Stimulated activated CD8-positive, alpha-beta memory T cell treated with anti-CD3 and anti-CD28 coated beads, Interleukin-7, amount 100 ng/mL, for 1 hour (primary cell): ENCODE results near the gene MPP1.
A peak's percentile ranks its signal among the peaks of the same experiment; 100 is the strongest.
"Not testable (repeated sequence)": the region's sequence is repeated elsewhere in the genome, so short reads cannot be mapped to it uniquely, and the experiment has no call there.

Experiments
- DNase-seq, 2 donors: peaks; one replicate each; pipeline ENCODE4 v3.0.0-alpha.2; 2020; ENCODE audit warnings: low read depth in 2 of 2

MPP1 gene

DNA sequence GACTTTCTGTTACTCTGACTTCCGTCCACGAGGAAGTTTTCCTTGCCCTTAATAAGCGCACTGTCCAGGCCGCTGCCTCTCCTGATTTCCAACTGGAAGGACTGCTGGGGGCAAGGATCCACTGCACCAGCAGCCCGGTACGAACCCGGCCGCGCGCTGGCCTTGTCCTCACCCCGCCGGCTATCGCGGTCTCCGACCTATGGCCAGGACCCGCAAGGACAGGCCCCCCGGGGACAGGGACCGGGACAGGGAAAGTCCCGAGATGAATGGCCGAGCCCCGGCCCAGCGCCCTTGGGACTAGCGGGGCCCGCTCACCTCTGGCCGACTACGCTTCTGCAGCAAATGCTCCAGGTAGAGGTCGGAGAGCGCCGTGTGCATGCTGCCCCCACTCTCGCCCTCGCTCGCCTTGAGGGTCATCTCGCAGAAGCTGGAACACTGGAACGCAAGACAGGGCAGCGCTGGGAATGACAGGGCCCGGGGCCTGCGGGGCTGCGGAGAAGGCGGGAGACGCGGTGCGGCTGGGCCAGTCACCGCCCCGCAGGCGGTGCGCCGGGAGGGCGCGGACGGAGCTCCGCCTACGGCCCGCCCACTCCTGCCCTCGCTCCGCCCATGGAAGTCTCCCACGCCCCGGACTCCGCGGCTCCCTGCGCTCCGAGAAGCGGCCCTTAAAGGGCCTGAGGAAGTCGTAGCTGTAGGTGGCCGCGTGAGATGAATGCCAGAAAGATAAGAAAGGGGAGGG lies at the start of gene MPP1:
TSS of gene MPP1 (minus strand) at position 529 of the 739 bp plus-strand sequence. CDS start at position 417, 112 bp downstream.
- DNase-seq, result peak; percentile 48 to 50

DNA sequence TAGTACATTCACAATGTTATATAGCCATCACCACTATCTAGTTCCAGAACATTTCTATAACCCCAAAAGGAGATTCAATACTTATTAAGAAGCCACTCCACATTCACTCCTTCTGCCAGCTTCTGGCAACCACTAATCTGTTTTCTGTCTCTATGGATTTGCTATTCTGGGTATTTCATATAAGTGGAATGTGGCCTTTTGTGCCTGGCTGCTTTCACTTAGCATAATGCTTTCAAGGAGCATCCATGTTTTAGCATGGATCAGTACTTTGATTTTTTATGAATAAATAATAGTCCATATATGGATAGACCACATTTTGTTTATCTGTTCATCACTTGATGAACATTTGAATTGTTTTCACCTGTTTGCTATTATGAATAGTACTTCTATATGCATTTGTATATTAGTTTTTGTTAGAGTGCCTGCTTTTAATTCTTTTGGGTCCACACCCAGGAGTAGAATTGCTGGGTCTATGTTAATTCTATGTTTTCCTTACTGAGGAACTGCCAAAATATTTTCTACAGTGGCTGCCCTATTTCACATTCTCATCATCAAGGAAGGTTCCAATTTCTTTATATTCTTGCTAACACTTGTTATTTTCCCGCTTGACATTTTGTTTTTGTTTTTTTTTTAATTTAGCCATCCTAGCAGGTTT lies 45.8 kb upstream of the MPP1 start:
- no peak for DNase-seq

DNA sequence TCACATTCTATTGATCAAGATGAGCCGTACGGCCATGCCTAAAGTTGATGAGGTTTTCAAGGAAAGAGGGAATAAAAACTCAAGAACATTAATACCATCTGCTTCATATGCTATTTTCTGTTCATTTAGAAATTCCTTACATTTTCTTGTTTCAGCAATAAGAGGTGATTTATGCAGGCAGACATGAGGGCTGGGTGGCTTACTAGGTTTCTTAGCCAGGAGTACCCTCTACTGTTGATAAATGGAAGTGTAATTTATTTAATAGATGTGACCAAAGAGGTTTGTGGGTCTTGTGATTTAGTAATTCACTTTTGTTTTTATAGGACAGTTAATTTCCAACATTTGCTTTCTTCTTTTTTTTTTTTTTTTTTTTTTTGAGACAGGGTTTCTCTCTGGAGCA lies 35.6 kb upstream of the MPP1 start:
- DNase-seq, result no peak

DNA sequence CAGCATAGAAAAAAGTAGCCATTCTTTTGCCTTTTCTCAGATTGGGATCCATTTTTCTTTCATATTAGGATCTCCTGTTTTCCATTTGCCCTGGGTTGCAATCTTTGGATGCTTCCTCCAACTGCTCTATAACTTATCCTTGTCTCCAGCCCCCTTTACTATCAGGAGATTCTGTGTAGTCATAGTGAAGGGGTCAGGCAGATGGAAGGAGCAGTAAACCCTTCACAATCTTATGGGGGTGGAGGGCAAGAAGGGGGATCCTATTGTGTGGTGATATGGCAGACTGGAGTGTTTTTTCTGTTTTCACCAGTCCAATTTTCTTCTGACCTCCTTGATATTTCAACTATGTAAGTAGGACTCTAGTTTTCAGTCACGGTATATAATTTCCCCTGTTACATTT lies 30.9 kb upstream of the MPP1 start:
- no peak for DNase-seq

DNA sequence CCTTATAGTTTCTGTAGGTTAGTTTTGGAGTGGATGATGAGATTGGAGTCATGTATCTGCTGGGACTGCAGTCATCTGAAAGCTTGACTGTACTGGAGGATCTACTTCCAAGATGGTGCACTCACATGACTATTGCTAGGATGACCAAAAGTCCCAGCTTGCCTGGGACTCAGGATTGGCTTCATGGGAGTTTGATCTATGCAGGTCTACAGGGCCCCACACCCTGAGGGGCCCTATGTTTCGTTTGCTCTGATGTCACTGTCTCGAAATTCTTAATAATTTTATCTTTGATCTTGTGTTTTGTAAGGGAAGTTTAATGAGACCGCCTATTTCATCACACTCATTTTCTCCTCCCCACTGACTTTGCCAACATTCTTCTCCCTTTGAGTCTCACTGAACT lies 29.3 kb upstream of the MPP1 start, which contains the start of gene SMIM9:
TSS of gene SMIM9 (minus strand) at position 101 of the 400 bp plus-strand sequence. CDS start 3,806 bp downstream, outside the sequence.
- DNase-seq, result no peak

DNA sequence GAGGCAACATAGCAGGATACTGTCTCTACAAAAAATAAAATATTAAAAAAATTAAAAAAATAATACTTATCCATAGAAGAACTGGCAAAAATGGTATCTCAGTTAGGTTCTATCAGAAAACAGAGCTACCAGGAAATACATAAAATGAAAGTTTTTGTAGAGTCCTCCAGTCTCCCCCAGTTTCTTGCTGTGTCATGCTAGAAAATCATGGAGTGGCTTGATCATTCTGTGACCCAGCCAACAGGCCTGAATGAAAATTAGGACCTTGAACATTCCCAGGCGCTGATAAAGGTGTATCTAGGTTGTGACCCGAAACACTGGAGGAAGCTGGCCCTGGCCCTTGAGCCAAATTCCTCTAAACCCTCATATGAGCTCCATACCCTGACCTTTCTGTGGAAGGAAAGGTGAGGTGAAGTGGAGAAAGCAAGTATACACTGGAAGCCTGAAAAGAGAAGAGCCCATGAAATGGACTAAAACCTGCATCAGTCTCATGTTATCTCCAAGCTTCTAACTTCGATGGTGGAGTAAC lies 28.5 kb upstream of the MPP1 start:
- DNase-seq, result no peak

DNA sequence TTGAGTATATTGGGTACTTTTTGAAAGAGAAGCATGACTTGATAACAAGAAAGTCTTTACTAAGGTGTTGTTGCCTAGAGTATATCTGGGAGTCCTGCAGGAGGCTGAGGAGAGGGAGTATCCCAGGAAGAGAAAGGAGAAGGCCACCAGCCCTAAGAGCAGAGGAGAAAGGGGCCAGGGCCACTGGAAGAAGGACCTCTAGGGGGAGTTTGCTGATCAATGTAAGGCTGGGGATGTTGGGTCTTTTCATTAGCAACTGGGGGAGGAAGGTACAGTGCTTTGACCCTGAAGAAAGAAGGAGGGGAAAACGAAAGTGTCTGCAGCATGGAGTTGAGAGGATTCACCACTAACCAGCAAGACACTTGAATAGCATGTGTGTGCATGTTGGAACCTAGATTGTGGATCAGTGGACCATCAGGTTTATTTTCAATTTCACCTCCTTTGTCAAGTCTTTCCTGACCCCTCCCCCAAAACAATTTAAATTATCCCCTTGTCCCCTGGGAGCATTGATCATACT lies 24.7 kb upstream of the MPP1 start:
- no peak for DNase-seq

DNA sequence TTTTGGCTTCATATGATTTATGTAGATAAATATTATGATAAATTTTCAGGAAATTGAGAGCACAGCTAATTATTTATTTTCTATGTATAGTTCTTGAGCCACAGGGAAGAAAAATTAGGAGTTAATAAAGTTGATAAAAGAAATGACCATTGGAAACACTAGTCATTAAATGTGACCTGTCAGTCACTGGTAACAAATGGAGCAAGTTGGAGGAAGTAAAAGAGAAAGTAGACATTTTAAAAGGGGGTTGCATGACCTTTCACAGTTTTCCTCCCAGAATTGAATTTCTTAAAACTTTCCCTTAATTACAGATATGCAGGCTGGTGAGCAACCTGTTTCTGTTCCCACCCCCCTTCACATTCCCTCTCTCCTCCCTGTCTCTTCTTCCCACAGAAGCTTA lies 23.8 kb upstream of the MPP1 start:
- DNase-seq, result no peak

DNA sequence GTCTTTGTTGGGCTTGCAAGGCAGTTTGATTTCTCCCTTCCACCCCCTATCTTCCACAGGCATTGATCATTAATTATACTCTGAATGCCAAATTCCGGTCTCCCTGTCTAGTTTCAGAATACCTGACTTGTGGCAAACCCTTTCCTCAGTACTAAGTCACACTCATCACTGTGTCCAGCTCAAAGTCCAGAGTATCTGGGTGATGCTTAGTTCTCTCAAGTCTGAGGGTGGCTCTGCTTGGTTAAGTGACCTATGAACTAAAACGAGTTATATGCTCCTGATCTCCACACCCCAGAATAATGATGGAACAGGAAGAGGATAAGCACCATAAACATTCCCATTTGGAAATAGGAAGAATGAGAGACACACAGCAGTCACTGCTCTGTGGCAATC lies 22.7 kb upstream of the MPP1 start:
- no peak for DNase-seq

DNA sequence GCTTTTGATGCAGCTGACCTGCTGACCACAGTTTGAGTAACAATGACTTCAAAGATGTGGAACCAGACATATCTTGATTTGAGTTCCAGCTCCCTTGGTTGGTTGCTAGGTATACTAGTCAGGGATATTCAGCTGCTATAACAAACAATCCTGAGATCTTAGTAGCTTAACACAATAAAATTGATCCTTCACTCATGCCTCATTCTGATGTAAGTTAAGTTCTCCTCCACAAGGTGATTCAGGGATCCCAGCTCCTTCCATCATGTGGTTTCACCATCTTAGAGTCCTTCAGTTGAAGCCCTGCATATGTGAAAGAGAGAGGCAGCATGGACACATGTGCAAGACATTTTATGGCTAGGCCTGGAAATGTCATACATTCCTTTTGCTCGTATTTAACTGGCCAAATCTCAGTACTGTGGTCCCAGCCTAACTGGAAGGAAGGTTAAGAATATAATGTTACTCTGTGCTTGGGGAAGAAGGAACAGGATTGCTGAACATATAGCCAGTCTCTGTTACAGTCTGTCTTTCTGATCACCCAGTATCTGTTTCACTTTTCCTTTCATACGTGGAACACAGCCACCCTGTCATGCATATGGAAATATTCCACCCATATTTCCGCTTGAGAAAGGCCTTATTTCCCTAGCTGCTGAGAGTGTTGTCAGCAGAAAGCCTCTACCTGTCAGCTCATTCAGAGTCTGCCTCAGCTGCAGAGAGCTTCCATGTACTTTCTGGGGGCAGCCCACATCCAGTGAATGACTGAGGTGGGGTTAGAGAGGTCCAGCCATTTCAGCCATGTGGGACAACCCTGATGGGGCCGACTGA lies 22.1 kb upstream of the MPP1 start:
- DNase-seq, result no peak

DNA sequence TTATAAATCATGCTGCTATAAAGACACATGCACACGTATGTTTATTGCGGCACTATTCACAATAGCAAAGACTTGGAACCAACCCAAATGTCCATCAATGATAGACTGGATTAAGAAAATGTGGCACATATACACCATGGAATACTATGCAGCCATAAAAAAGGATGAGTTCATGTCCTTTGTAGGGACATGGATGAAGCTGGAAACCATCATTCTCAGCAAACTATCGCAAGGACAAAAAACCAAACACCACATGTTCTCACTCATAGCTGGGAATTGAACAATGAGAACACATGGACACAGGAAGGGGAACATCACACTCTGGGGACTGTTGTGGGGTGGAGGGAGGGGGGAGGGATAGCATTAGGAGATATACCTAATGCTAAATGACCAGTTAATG lies 20.3 kb upstream of the MPP1 start:
- not testable (repeated sequence) for DNase-seq

DNA sequence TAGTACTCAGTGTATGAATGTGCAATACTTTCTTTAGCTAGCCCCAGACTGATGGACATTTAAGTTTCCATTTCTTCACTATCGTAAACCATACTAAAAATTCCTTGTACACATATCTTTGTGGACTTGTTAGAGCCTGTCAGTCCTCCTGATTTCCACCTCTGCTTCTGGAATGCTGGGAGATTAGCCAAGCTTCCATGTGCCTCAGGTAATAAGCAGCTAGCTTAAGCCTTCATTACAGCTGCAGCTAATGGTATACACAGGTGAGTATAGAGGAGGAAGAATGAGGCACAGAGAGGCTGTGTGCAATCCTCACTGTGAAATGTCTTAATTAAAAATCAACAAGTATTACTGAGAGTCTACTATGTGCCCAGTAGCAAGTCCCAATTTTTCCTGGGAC lies 19.4 kb upstream of the MPP1 start:
- DNase-seq, result no peak

DNA sequence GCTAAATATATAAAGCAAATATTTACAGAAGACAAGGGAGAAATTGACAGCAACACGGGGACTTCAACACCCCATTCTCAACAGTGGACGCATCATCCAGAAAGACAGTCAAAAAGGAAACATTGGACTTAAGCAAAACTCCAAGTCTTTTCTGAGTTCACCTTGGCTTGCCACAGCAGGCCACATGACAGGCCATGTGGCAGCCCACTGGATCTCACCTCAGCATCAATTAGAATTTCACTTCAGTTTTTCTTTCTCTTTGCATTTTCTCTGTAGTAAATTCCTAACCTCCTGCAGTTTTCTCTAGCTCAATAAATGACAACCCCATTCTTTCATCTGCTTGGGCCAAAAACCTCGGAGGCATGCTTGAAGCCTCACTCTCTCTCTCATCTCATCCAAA lies 16.7 kb upstream of the MPP1 start:
- DNase-seq, result no peak

DNA sequence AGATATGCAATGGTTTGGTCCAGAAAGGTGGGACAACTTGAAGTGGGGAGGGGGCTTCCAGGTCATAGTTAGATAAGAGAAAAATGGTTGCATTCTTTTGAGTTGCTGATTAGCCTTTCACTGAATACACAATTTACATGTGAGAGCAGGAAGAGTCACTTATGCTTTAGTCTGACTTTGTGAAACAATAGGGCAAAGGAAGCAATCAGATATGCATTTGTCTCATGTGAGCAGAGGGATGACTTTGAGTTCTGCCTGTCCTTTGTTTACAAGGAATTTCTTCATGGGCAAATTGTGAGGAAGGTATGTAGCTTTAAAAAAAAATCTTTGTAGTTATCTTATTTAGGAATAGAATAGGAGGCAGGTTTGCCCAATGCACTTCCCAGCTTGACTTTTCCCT lies 16.2 kb upstream of the MPP1 start:
- no peak for DNase-seq

DNA sequence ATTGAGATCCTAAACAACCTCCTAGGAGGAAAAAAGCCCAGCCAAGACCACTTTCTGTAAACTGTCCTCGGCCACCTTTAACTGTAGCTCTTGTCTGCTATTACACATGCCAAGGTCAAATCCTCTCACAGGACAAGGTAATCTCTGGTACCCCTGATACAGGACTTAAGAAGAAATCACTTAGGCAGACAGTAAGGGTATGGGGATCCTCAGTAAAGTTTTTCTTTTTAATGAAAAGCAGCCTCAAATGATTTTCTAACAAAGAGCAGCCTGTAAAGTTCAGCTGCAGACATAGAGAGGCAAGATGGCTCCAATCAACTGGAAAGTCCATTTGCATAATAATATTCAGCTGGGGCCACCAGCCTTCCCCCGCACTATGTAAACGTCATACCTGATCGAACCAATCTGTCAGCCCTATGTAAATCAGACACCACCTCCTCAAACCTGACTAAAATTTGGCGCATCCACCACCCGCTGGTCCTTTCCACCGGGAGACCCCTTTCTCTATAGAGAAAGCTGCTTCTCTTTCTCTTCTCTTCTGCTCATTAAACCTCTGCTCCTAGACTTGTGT lies 14.6 kb upstream of the MPP1 start:
- no peak for DNase-seq

DNA sequence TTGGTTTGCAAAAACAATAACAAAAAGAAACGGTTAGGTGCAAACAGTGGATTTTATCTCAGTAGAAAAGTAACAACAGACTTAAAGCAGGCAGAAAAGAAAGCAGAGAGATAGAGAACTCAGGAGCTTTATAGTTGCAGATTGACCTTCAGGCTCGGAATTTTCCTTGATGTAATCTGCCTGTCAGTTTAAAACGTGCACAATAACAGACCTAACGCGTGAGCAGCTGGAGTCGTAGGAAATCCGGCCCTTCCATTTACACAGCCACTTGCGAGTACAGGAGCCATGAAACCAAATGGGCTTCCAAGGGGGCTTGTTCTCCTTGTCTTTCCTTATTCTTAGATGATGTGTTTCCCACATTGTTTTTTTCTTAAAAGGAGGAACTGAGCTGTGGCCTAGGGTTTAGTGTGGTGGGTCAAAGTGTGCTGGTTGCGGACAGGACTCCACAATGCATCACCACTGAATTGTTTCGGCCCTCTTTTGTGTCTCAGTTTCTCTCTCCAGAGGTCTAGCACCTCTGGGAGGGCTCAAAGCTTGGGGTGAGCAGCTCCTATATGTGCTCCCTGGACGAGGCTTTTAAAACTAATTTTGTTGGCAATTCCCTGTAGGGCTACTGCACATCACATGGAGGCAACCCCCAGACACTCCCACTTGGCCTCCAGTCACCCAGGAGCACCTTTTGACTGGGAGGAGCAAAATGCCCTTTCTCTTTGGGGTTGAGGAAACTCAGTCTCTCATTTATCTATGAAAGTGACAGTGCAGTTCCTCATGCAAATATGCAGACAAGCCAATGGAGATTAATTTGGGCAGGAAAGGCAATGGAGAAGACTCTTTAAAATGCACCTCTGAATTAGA lies 13.9 kb upstream of the MPP1 start:
- DNase-seq, result no peak

DNA sequence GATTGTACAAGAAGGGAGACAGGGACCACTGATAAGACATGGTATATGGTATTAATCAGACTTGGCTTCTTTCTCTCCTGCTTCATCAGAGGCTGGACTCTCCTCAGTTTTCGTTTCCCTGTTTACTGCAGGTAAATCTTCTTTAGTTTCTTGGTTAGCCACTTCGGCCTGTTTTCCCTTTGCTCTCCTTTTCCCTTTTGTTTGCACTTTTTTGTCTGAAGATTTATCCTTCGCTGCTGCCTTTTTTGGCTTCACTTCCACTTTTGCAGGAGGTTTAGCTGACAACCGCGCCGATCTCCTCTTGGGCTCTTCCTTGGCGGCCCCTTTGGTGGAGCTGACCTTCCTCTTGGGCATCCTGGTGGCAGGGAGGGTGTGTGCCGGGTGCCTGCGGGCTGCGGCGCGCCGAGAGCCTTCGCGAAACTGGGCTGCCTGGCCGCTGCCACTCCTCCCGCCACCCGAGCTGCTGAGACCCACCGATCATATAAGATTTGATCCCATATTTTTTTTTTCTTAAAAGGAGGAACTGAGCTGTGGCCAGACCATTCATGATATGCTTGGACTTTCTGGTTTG lies 11.8 kb upstream of the MPP1 start:
- not testable (repeated sequence) for DNase-seq

DNA sequence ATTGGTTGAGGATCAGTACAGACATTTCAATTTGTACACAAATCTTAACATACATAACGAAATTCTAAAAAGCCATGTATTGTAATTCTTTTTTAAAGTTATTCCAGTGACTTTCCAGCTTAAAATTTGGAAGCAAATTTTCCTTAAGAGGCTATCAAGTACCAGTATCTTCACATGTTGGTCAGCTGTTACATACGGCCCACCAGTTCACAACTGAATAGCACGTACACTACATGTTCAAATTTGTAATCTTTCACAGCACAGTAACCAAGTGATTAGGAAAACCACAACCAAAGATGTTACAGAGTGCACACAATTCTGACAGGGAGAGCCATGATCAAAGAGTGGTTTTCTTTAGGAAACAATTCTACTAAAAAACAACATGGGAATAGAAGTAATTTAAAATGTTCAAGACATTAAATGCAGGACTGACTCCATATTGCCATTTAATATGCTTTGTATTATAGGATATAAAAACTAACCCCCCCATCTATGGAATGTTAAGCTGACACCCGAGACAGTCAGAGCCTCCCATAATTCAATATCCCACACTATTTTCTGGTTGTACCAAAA lies 11.1 kb upstream of the MPP1 start:
- not testable (repeated sequence) for DNase-seq

DNA sequence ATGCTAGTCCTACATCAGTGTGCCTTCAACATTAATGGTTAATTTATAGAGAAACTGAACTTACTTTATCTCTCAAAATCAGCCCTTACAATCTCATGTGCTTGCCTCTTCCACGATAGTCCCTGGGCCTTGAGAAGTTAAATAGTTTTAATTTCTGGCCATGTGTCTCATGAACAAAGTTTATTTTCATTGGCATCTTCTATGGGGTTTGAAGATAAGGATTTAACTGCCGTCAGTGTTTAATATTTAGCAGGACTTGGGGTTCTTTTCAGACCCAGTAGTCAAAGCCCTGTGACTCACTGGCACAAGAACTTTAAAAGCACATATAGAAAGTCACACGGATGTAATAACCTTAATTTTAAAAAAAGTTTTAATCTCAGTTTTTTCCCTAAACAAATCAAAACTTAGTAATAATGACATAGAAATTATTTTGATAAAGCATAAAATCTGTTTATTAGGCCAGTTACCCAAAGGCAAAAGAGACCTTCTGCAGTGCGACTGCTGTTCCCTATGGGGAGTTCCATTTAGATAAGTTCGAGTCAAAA lies 10.1 kb upstream of the MPP1 start:
- no peak for DNase-seq

DNA sequence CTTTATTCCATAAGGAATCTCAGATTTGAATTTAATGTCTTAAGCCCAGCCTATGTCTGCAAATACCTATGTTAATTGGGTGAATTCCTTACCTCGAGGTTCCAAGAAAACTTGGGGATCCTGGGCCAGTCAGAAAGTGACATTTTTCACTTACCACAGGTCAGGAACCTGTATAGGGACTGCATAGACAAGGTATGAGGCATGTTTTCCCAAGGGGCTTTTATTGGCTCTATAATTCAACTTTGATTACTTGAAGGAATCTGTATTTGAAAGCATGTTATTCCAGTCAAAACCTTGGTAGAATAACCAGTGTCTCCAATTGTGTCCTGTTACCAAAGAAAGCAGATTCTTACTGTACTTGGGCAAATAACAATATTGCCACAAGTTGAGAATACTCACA lies 8.5 kb upstream of the MPP1 start:
- DNase-seq, result no peak
